Fibroblast of skin of back (primary cell): ENCODE measurements around the gene DSEL. TPM values are rescaled to one million over a fixed set of nuclear protein-coding genes. Genes with fewer than 3 reads are reported as not detected.

Source experiments
- DNase-seq: peaks from one replicate; pipeline ENCODE4 v3.0.0-alpha.2; 2013
- polyA plus RNA-seq, 2 experiments: library from polyadenylated mRNA; unstranded; fragments of 120-200 nt; gene quantifications; one replicate each; pipeline ENCODE4 v1.2.1, GENCODE V29; 2013; ENCODE audit not compliant: insufficient read length in 2 of 2

The DSEL gene
- polyA plus RNA-seq (2013, experiment 1 of 2; ENCODE audit: insufficient read length), result 13.1 TPM
- polyA plus RNA-seq (2013, experiment 2 of 2; ENCODE audit: insufficient read length), result 16.2 TPM

- DNase-seq, result peak; percentile 93
Observed at GRCh38 chr18:67516539-67517443, at the start of gene DSEL. Gene DSEL (minus strand): TSS chr18:67516720. CDS start chr18:67514608, 2,112 bp downstream.

DNA sequence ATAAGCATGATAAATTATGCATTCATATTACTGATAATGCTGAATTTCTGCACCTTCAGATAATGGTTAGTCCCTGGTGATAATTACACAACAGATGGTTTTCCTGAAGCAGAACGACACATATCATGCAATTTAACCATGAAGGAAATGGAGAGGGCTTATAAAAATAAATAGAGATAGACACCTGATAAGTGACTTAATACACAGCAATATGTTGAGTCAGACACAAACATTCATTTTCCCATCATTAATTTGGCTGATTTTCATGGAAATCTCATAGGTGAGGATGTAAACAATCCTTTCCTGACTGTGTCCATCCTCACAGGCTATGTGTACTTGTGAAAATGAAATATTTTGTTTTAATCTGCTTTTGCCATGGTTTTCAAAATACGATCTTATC is 36.9 kb upstream of the DSEL start:
- no peak for DNase-seq

DNA sequence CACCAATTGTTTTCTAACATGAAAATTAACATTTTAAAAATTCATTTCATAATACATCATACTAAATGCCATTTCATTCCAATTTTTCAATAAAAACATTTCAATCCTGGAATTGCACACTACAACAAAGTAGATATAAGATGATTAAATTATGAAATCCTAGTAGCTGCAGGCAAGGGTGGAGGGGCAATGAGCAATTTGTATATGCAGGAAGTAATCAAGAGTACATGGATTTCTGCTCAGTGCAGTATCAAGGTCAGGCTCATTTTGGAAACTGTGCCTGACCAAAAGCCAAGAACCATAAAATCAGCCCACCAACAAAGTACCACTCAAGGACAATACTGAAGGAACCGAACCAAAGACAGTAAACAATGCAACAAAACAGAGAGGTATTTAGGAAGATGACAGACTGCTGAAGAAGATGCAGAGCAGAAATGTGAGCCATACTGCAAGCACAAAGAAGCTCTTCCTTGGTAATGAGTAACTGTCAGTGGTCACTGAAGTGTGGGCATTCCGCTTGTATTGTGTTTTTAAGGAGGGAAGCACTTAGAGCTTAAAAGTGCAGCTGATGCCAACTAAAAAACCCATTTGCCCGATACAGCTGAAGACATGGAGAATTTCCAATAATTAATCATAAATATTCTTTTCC is 34.5 kb upstream of the DSEL start:
- no peak for DNase-seq

- DNase-seq, result no peak
Observed at GRCh38 chr18:67549946-67550345, 33.4 kb upstream of the DSEL start.

GRCh38 chr18:67545681-67546080 is 29.2 kb upstream of the DSEL start:
- DNase-seq, result no peak

GRCh38 chr18:67540559-67540958 is 24.0 kb upstream of the DSEL start:
- no peak for DNase-seq

DNA sequence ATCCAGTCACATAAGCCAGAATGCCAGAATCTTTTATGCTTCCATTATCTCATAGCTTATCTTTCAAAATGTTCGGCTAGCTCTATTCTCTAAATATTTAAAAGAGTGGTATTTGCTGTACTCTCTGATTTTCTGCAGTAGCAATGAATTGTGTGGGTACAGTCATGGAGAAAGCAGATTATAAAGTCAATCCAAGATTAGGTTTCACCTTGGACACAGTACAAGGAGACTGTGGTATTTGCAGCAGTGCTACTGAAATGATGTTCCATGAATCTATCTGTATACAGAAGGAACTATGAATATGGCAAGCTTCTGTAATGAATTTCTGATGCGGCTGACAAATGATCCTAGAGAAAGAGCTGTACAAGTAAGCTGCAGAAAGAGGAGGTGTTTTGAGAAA is 15.4 kb upstream of the DSEL start:
- DNase-seq, result no peak

DNA sequence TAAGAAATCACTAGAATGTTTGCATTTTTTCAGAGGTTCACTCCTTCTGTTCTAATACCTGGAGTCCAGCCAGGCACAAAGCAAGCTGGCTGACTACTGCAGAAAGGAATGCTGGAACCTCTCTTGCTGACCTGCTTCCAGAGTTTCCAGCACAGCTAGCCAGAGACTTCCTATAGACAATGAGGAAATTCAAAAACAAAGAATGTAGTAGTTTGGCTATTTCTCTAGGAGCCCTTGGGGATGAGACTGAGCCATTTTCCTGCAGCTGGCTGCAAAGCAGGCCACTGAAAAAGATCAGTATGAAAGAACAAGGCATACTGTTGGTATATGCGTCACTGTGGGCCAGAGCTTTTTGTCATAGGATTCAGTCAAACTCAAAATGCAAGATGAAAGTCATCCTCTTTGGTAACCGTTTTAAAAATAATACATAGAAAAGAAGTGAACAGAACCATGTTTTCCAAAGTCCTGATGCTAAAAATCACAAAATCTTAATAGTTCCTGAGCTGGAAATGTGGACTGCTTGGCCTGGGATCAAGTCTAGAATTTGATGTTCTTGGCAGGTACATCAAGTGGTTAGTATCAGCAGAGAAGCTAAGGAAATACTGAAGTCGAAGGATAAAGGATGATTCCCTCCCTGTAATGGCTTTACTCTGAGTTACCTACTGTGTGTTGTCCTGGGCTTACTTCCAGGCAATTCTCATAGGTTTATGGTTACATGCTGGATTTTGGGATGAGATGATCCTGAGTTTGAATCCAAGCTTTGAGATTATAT is 9.0 kb upstream of the DSEL start:
- peak; percentile 97 for DNase-seq

- peak; percentile 14 for DNase-seq
Observed at GRCh38 chr18:67520351-67520921, 3.9 kb upstream of the DSEL start.

DNA sequence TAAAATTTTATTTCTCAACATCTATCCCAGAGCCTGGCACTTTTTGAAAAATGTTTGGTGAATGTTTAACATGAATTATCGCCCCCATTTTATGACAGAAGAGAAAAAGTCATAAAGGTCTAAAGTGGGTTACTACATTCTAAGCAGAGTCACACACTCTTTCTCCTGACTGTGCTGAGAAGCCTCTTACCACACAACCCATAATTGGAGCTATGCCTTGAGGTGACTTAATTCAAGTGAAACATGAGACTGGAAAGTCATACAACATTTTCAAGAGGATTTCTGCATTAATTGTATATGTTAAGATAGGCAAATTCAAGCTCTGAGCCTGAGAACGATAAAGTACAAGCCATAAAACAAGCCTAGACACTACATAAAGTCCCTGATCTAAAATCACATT is 3.1 kb upstream of the DSEL start:
- peak; percentile 27 for DNase-seq

DNA sequence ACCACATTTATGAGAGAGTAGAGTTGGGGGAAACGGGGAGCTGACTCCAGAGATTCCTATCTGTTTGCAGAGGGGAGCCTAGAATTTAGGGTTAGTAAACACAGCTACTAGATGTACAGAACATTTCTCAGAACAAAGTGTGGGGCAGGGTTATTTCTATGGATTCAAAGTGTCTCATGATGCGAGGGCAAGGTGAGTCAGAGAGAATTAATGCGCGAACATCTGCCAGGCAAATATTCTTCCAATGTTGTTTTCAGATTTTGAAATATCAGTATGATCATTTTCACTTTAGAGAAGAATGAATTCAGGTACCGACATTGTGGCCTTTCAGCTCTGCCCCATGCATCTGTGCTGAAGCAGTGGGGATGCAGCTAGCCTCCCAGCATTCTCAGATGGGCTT is 2.0 kb upstream of the DSEL start:
- no peak for DNase-seq

DNA sequence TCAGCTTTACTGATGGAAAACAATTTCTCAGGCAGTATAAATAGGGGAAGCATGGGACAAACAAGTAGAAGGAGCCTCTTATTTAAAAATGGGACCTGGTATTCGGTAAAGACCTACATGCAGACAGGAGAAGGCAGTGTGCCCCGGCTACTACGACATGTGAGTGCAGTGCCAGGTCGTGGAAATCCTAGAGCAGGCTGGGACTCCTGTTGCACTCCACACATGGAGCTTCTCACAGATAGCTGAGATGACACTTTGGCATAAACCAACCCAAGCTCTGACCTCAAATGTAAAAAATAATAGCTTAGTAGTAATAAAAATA is 885 bp upstream of the DSEL start:
- DNase-seq, result peak; percentile 17

GRCh38 chr18:67515942-67516538 is 480 bp downstream of the DSEL start:
- DNase-seq, result peak; percentile 84

DNA sequence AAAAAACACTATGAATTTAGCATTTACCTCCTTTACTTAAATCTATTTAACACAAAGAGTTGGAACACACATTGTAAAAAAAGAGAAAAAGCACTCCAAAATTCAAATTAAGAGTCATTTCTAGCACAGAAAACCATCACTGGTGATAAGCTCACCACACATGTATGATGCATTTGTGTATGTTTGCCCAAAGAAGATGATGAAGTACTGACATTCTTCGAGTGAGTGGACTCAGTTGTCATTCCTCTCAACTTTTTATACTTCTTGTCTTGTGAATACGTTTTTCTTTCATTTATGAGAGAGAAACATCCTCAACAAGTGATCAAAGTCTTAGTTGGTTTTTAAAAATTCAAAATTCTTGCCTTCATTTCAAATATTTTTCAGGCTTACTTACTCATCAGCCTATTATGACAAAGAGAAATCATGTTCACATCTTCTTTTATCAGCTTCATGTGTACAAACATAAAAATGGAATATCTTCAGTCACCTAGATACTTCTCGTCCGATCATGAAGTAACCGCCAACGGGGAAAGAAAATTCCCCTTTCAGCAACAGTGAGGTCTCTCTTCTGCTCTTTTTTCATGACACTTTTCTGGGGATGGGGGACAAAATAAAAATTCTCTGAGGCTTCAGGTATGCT is 1.5 kb downstream of the DSEL start:
- peak; percentile 50 for DNase-seq

DNA sequence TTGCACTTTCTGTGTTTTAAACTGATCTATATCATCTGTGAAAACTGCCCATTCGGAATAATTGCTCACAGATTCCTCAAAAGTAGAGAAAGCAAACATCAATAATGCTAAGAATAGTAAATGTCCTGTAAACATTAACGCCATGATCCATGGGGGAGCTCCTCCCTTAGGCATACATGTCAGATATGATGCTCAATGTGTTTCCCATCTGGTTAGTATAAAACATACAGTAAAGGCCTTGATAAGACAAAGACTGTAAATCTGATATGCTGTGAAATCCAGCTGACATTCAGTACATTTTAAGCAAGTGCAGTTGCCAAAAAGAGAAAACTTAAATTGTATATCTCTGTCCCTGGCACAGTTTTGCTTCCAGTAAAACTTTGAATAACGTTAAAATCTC is 2.1 kb downstream of the DSEL start:
- no peak for DNase-seq

- DNase-seq, result no peak
Observed at GRCh38 chr18:67513280-67513679, 3.2 kb downstream of the DSEL start.

- DNase-seq, result no peak
Observed at GRCh38 chr18:67511840-67512239, 4.7 kb downstream of the DSEL start.

DNA sequence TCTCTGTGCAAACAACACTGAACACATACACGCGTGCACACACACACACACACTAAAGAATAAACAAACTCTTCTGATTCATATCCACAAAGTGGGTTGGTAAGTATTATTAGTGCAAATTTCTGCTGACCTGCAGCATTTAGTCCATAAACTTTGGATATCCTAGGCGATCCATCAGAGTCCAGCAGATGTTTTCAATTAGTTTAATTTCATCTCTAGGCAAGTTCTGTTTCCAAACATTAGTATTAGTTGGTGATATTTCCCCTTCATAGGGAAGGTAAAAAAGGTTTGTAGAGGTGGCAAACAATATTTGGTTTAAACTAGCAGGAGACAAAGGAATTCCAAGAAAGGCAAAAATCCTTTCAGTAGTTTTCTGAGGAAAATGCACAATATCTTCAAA is 5.7 kb downstream of the DSEL start:
- DNase-seq, result no peak

GRCh38 chr18:67509741-67510391 is 6.7 kb downstream of the DSEL start:
- peak; percentile 44 for DNase-seq

GRCh38 chr18:67508146-67508545 is 8.4 kb downstream of the DSEL start:
- DNase-seq, result peak; percentile 60

- DNase-seq, result no peak
Observed at GRCh38 chr18:67504739-67505138, 11.8 kb downstream of the DSEL start.
